Cardiac septum (tissue), 1 donor: ENCODE results near the gene AACS. TPM values are rescaled to one million over a fixed set of nuclear protein-coding genes. Genes with fewer than 3 reads are reported as not detected.

Source experiments
- DNase-seq: peaks from one replicate; pipeline ENCODE4 v3.0.0-alpha.2; 2020; ENCODE audit warnings: low spot score
- intact Hi-C: fragments of 100-400 bp; cut with DNase I; formaldehyde crosslinking; loops from one replicate; pipeline ENCODE4 v1.14.0; 2022
- total RNA-seq: library from RNA; stranded (reverse); fragmentation: NEBNext Ultra II Directional; extraction: Animal tissue kit (Norgen Biotek cat#: 25700); gene quantifications from one replicate; pipeline ENCODE4 v1.2.1, GENCODE V29; 2021
- donor health status: DM: no; HTN: no; CAD: no.

AACS gene
- total RNA-seq, 1 donor from 2014 or later, result 9.0 TPM

DNA sequence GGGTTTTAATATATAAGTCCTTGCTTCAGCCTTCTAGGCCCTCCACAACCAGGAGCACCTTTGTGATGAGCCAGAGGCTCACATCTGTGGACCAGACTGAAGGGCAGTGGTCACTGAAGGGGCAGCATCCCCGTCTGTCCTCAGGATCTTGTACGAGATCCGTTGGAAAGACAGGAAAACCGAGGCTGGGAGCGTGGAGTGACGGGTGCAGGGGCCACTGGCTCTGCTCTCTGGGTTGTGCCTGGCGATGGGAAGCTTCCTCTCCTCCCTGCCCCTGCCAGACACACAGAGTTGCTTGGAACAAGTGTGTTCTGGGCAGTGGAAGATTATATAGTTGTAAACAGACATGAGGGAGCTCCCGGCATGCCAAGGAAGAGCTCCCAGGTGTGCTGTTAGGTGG is 48.0 kb downstream of the AACS start:
- intact Hi-C loops, result no loop called here
- DNase-seq, result no peak

DNA sequence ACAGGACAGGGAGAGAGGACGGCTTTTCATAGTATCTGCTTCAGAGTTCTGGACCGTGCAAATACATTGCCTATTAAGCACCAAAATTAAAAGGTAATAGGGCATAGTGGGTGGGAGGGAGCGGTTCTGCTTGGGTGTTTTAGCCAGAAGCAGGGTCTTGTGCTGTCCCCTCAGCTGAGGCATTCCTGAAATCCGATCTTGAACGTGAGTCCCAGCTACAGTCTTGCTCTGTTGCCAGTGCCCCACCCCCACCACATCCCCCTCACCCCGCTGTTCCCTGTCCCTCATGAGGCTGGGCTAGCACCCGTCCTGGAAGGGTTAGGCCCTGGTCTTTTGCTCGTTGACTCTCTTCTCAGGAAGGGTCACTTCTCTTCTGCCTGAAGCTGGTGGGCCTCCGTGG is 48.6 kb downstream of the AACS start:
- intact Hi-C loops, result no loop called here
- no peak for DNase-seq

DNA sequence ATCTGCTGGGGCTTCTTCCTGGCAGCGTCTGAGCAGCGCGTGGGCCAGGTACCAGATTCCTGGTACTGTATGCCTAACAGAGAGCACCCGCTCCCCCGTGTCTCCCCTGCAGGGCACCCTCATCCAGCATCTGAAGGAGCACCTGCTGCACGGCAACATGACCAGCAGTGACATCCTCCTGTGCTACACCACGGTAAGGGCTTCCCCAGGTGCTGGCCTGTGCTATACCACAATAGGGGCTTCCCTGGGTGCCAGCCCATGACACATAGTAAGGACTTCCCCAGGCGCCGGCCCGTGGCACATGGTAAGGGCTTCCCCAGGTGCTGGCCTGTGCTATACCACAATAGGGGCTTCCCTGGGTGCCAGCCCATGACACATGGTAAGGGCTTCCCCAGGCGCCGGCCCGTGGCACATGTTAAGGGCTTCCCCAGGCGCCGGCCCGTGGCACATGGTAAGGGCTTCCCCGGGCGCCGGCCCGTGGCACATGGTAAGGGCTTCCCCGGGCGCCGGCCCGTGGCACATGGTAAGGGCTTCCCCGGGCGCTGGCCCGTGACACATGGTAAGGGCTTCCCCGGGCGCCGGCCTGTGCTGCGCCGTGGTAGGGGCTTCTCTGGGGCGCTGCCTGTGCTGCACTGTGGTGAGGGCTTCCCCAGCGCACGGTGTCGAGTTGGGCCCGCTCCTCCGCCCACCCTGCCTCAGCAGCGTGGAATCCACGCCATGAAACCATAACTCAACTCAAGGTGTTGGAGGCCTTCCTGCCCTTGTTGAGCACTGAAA is 49.3 kb downstream of the AACS start:
- no peak for DNase-seq
- intact Hi-C loops, result no loop called here

DNA sequence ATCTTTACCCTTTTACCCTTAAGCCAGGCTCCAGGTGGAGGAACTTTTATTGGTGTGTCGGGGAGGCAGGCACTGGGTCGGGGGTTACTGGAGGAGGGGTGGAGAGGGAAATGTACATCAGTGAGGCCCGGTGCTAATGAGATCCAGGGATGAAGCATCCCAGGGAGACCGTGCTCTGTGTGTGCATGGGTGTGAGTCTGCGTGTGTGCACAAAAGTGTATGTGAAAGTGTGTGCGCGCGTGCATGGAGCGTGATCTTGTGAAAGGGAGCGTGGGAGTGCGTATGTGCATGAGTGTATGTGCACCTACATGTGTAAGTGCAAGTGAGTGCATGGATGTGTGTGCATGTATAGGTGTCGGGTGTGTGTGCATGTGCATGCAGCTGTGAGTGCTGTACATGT is 55.3 kb downstream of the AACS start:
- intact Hi-C loops, result no loop called here
- DNase-seq, result no peak

DNA sequence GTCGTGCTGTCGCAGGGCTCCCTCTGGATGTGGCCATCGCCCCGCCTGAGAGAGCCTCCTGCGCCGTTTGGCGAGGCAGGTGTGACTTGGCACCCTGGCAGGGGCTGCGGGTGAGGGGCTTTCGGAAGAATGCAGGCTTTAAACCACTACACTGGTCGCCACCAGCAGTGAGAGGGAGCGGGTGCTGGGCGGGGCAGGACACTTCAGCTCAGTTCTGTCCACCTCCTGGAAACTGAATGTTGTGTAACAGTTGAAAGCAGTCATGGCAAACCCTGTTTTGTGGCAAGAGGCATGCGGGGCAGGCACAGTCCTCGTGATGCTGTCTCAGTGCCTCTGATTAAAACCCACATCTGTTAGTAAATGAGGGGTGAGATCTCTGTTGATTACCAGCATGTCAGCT is 55.9 kb downstream of the AACS start:
- intact Hi-C loops, result no loop called here
- no peak for DNase-seq

DNA sequence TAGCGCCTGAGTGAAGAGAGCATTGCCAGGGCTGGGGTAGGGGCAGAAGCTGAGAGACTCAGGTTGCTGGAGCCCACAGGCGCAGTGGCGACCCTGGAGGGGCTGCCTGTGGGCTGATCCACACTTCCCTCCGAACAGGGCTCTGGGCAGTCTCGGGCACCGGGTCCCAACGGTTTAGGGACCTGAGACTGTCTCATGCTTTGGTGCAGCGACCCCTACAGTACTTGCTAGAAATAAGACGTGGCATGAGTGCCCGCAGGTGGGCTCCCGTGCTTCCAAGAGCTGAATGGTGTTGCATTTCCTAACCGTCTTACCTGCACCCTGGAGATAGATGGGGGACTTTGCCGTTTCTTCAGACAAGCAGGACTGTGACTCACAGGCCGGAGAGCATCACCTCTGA is 57.4 kb downstream of the AACS start:
- no peak for DNase-seq
- intact Hi-C loops, result no loop called here

DNA sequence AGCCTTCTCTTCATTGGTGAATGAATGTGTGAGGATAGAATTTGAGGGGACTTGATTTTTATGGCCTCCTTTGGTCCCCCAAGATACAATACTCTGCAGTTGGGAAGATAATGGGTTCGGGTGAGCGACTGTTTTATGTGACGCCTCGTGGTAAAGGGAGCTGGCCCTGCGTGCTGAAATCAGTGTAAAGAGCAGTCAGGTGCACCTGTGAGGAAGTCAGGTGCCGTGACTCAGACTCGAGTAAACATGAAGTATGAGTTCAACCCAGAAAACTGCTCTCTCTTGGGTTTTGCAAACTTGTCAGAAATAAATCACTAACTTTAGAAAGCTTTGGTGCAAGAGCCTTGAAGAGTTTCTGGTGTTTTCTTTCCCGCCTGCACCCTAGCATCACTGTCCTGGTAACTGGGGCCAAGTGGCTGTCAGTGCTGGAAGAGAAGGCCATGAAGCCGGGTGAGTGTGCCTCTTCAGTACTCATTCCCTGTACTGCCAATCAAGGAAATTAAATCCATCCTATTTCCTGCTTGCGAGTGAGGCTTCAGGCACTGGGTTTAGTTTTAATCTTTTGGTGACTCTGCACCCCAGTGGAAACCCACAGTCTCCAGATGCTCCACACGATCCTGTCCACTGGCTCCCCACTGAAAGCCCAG is 59.2 kb downstream of the AACS start:
- intact Hi-C loops, result no loop called here
- no peak for DNase-seq

DNA sequence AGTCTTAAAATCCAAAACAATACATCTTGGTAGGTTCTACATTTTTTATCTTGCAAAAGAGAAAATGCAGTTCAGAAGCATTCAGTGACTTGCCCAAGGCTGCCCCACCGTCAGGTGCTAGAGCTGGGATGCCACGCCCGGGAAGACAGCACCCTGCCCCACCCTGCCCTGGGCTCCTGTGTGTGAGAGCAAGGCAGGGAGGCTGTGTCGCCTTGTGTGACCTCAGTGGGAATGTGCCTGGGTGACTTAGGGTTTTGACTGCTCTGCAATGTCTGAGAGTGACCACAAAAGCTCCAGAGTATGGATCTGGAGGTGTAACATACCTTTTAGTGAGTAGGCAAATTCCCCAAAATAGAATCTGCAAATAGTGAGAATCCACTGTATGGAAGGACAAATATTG is 60.0 kb downstream of the AACS start:
- intact Hi-C loops, result no loop called here
- no peak for DNase-seq

DNA sequence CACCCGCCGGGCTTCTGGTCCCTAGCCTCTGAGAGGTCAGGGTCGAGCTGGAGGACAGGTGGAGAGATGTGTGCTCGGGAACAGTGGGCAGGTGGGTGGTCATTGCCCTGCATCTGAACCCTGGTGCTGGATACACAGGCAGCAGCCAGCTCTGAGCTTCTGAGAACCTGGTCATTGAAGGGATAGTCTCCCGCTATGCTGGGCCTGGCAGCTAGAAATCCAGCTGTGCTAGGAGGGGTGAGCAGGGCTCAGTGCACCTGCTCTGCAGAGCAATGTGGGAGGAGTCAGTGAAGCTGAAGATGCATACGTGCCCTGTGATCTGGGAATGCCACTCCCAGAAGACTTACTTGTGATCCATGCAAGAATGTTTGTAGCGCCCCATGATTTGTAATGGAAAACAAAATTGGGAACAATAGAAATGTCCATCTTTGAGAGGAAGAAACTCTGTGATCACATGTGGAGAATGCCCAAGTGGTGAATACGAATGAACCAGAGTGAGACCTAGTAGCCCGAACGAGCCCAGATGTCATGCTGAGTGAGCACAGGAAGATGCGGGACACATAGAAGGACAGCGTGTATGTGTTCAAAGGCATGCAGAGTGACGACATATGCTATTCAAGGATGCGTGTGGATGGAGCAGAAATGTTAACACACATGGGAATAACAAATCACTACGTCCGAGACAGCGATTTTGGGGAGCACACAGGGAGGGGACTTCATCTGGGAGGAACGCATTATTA is 63.4 kb downstream of the AACS start:
- no peak for DNase-seq
- intact Hi-C loops, result no loop called here

DNA sequence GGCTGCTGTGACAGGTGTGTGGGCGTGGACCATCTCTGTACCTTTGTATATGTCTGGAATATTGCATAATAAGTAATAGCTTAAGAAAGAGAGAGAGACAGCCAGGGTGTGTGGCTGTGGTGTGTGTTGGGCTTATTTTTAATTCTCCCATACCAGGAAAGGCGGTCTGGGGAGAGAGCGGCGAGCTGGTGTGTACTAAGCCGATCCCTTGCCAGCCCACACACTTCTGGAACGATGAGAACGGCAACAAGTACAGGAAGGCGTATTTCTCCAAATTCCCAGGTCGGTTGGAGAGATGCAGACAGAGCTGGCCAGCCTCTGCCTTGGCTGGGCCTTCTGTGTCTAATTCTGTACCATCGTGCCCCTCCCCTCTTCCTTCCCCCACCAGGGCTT is 63.9 kb downstream of the AACS start:
- DNase-seq, result no peak
- intact Hi-C loops, result no loop called here

DNA sequence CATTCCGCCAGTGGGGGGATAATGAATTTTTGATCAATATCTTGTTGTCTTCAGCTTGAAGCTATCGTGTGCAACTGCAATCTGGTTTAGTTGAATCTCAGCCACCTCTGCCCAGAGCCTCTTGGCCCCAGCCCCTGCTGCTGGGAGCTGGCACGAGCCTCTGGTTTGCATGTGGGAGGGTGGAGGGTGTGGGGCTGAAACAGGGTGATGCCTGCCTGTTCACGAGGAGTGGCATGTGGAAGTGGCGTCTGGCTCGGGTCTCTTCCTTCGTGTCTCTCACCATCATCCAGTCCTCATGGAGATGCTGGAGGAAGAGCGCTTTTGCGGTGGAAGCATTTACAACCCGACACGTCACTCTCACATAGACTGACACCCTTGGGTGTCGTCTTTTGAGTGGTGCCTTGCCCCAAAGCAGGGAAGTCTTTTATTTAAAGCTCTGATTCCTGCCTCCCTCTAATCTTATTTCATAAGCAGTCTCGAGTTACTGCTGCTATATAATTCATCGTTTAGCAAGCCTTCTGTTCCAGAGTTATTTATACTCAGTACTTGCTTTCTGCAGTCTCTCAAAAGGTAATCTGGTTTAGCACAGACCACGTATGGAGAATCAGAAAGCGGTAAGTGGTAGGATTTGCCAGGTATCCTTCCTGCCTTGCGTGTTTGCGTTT is 64.5 kb downstream of the AACS start:
- DNase-seq, result no peak
- intact Hi-C loops, result no loop called here

DNA sequence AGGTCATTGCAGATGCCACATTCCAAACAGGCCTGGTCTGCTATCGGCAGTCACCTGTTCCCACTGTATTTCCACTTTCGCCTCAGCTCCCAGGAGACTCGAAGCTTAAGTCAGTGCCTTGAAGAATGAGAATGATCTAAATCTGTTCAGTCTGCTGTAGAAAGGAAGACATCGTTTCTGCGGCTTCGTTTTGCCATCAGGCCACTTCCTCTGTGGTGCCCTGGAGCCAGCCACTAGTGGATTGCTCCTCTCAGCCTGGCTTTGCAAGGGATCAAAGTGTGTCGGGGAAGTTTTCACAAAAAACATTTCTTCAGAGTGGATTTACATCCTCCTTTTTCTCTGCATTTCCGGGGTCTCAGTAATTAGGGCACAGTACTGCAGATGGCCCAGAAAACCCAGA is 66.7 kb downstream of the AACS start:
- no peak for DNase-seq
- intact Hi-C loops, result no loop called here

DNA sequence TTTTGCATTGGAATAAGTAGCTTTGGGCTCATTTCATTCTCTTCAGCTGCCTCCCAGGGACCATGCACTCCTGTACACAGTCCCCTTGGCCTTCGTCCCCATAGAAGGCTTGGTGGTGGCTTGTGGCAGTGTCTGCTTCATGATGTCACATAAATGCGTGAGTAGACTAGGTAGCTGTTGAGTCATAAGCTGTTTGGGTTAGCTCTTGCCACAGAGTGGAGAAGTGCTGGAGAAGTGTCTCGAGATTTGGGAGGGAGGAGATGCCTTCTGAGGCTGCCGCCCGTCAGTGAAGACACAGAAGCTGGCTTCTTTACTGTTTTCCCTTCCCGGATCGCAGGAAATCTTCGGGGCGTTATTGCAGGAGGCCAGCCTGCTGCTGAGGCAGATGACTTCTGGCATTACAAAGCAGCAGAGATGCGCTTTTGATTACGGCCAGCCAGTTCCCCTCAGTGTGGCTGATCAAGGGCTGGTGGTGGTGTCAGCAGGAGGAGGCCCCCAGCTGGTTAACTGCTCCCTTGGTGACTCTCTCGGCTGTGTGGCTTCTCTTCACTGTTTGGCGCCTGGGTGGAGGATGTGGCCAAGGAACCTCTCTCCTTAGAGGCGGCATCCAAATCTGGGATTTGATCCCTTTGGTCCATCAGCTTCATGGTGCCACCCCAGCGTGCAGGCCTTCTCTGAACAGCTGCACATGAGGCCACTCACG is 67.6 kb downstream of the AACS start:
- intact Hi-C loops, result no loop called here
- DNase-seq, result no peak

DNA sequence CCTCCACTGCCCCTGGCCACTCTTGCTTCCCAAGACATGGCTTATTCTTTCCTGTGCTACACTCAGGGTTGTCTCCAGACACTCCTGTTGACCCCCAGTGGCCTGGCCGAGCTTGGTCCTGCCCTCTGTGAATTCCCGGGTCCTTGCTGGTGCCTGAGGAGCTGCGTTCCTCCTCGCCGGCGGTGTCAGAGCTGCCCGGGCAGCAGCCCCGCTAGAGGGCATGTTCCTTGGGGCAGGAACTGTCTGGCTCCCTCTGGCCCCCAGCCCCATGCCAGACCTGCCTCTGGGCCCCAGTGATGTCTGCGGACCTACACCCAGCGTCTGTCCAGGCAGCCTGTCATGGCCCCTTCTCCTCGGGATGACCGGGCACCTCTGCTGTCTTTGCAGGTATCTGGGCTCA is 68.4 kb downstream of the AACS start:
- no peak for DNase-seq
- intact Hi-C loops, result no loop called here

DNA sequence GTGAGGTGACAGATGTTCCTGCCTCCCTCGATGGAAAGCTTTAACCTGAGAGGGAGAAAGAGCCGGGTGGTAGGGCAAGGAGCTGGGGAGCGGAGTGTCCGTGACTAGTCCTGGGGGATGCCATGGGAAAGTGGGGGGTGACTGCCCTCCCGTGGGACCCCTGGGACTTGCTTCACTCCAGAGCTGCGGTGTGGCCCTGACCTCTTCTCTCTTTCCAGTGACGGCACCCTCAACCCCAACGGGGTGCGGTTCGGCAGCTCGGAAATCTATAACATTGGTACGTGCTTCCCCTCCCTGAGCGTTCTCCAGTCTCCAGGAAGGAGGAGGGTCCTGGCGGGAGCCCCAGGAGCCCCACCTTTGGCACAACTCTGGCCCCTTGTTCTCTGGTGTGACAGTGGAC is 69.3 kb downstream of the AACS start:
- no peak for DNase-seq
- intact Hi-C loops, result no loop called here

DNA sequence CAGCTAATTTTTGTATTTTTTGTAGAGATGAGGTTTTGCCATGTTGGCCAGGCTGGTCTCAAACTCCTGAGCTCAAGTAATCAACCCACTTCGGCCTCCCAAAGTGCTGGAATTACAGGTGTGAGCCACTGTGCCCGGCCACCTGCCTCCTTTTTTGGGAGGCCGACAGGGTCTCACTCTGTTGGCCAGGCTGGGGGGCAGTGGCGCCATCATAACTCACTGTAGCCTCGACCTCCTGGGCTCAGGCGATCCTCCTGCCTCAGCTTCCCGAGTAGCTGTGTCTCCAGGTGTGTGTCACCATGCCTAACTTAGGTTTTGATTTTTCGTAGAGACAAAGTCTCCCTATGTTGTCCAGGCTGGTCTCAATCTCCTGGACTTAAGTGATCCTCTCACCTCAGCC is 70.7 kb downstream of the AACS start:
- intact Hi-C loops, result no loop called here
- DNase-seq, result no peak

DNA sequence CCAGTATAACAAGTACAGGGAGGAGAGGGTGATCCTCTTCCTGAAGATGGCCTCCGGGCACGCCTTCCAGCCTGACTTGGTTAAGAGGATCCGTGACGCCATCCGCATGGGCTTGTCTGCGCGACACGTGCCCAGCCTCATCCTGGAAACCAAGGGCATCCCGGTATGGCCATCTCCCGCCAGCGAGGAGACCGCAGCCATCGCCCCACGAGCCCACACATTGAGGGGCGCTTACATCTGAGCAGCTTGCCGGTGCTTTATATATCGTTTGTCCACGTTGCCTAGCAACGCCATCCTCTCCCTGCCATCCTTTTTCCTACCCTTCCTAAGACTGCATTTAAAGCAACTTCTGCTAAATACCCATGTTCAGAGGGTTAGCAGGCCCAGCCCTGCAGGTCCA is 71.5 kb downstream of the AACS start:
- DNase-seq, result no peak

DNA sequence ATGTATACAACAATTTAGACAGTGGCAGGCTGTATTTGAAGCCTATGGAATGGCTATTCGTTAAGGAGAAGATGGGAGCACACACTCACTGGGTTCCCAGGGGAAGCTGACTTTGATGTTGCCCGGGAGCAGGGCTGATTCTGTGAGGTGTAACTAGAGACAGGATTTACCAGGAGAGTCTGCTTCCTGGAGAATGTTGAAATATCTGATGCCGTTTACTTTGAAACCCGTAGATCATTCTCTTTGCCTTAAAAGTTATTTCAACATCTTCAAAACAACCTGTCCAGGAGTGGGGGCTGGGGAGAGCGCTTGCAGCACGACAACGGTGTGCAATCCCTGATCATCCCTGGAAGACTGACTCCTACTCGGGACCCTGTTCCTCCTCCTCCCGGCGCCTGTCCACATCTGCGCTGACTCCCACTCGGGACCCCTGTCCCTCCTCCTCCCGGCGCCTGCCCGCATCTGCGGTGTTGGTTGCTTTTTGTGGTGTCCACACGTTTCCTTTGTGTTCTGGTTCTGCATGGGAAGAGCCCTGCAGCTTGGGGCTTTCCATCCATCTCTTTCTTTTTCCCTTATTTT is 72.6 kb downstream of the AACS start:
- no peak for DNase-seq
- intact Hi-C loops, result no loop called here

More for the DNA sequence above, 71.5 kb downstream of the AACS start:
- intact Hi-C loops, result no loop called here
